ENCODE results near the gene ADGRB2.

Gene ADGRB2

GRCh38 chr1:31762323-31762722 is 1.8 kb downstream of the ADGRB2 start:
- DNase-seq = no peak

DNA sequence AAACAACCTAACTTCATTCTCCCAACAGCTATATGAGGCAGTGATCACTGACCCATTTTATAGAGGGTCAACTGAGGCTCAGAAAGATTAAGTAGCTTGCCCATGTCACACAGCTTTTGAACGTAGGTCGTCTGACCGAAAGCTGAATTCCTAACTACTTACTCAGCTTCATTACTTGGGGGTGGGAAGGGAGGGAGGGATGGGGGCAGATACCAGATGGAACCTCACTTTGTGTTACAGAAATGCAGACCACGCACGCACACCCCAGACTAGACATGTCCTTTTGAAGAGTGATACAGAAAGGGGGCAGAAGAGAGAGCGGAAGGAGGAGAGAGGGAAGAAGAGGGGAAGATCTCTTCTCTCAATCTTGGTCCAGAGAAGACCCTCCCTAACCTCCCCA is 2.3 kb downstream of the ADGRB2 start:
- no peak for DNase-seq

DNA sequence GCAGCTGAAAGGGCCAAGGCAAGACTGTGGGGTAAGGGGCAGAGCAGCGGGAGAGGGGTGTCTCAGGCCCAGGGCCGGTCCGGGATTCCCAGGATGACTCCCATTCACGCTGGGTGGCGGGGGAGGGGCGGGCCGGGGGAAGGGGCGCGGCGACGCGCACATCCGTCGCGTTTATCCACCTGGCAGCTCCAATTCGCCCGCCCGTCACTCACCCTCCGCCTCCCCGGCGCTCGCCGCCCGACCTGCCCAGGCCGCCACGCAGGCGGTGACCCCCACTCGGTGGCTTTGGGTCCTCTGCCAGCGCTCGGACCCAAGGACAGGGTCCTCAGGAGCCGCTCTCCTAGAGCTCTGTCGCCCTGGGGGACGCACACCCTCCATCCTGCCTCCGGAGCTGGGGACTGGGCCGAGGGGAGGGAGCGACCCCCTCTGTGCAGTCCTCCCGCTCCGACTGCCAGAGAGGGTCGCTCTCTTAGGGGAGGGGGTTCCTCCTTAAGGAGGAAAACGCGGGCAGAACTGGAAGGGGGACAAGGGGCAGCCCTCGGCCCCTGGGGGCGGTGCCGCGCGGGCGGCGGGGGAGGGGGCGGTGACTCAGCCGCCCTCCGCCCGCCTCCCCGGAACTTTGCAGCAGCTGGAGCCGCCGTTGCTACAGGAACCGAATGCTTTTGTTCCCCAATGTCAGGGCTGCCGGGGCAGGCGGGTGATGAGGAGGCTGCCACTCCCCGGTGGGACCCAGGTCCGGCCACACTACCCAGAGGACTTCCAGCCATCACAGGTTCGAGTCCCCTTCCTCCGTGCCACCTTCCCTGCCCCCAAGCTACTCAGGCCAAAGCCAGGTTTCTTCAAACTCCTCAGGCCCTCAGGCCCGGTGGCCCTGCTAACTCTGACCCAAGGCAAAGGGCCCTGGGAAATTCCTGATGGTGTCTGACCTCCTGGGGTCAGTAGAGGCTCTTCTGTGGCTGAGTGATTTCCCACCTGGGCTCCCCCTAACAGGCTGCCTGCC is 3.4 kb downstream of the ADGRB2 start:
- DNase-seq = peak; percentile 81

DNA sequence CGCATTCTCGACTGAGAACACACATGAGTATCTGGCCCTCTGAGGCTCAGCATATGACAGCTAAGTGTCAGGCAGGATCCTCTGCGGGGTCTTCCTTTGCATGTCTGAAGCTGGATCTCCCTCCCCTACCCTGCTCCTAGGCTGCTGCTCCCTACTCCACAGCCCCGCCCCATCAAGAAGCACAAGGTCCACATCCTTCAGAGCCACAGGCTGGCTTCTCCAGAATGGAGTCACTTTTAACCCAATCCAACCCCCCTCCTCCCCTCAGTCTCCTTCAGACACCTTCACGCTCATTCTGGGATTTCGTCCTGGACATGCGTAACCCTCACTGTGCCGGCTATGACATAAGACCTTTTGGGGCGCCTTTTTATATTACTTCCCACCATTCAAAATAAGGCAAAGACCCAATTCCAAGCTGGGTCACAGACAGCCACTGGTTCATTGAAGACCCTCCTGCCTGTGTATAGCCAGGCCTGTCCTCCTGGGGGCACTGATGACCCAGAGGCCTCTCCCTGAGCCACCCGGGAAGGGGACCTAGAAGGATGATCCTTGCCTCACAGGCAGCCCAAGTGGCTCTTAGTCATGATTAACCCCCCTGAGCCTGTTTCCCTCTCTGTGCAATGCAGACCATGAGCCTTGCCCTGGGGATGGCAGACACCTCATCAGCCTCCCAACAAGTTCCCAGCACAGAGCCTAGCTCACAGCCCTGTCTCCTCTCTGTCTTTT is 4.7 kb downstream of the ADGRB2 start:
- DNase-seq = no peak

DNA sequence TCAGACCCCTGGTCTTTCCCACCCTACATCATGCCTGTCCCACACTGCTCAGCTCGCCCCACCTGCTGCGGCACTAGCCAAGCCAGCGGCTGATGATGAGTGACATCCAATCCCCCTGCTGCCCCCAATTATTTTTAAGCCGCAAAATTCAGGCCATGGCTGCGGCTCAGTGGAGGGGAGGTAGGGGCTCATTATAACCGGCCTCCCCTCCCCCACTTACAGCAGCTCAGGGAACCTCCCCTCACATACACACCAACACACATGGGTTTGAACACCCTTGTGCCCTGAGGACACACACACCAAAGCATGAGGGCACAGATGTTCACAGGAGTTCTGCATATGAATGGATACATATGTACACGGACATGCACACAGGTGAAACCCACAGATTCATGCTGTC is 5.3 kb downstream of the ADGRB2 start:
- DNase-seq = no peak

DNA sequence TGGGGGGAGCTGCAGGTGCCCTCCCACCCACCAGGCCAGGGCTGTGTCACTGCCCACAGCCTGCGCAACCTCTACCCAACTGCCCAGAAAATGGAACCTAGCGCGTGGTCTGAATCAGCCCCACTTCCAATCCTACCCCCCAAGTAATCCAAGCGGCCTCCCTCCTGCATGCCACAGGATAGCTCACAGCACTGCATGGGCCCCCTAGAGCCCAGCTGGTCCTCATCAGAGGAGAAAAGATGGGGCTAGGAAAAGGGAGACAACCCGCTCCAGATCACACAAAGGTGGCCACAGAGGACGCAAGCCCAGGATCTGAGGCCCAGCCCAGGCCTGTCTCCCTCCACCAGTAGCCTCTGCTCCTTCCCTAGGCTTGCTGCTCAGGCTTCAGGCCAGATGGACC is 6.2 kb downstream of the ADGRB2 start:
- DNase-seq = no peak

DNA sequence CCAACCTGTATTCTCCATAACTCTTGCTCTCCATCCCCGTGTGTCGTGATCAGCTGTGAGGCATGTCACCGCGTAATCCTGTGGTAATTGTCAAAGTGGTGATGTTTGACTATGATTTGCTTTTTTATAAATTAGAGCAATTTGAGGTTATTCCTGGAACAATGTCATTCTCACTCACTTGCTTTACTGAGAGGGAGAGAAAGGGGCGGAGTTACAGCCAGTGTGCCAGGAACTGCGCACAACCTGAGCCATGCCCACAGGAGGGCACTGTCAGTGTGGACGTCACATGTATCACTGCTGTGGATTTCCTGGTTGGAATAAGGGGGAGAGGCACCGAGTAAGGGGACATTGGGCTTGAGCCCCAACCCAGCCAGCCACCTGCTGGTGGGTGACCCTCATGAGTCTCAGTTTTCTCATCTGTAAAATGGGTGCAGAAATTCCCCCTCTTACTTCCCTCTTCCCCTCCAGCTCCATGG is 6.9 kb downstream of the ADGRB2 start:
- DNase-seq = no peak

GRCh38 chr1:31756578-31756977 is 7.6 kb downstream of the ADGRB2 start:
- DNase-seq = no peak

DNA sequence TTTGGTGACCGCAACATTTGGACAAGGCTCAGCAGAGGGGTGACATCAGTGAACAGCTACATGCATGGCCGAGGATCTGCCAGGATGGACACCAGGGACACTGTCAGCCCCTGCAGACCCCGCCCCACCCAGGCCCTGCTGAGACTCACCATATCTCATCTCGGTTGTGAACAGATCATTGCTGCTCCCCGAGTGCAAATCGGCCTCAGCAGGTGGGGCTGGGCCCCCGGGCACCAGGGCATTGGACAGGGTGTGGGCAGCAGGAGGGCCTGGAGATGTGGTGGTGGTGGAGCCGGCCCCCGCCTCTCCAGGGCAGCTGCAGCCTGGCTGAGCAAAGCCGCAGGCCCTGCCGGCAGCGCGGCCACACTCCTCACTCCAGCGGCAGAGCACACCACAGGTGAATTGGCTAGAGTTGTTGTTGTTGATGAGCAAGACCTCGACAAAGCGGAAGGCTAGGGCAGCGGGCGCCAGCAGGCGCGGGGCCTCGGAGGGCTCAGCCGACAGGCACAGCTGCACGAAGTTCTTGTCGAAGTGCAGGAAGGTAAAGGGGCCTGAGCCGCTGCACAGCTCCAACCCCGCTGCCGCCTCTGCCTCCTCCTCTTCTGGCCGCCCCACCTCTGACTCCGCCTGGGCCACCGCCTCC is 8.2 kb downstream of the ADGRB2 start:
- no peak for DNase-seq

- DNase-seq = no peak
Observed at GRCh38 chr1:31755197-31755611, 8.9 kb downstream of the ADGRB2 start.

GRCh38 chr1:31754397-31754796 is 9.7 kb downstream of the ADGRB2 start:
- no peak for DNase-seq

DNA sequence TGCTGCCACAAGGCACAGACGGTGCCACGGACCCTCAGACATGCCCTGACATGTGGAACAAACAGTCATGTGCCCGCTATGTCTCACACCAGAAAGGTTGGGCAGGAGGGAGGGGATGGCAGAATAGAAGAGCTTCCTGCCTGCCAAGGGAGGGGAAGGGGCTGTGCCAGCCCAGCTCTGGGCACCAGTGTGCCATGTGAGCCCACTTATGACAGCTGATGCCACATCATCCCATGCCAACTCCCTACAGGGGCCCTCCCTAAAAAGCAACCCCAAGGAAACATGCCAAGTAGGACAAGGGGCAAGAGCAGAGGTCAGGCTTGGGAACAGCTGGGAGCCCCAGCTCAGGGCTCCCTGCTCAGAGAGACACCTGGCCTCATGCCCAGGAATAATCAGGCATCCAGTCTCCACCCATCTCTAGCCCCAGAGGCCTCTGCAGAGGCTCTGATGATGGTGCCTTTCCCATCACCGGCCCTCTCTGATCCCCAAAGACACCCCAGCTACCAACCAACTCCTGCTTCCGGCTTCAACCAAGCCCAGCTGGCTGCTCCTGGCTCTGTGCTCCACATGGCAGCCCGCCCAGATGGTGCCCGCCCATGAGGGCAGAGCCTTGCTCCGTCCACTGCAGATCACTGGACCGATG is 10.3 kb downstream of the ADGRB2 start:
- peak; percentile 69 for DNase-seq

- no peak for DNase-seq
Observed at GRCh38 chr1:31752952-31753475, 11.1 kb downstream of the ADGRB2 start.

GRCh38 chr1:31752258-31752657 is 11.9 kb downstream of the ADGRB2 start:
- no peak for DNase-seq

GRCh38 chr1:31751822-31752241 is 12.3 kb downstream of the ADGRB2 start:
- no peak for DNase-seq

- no peak for DNase-seq
Observed at GRCh38 chr1:31750858-31751510, 13.2 kb downstream of the ADGRB2 start.

- no peak for DNase-seq
Observed at GRCh38 chr1:31749785-31750735, 14.1 kb downstream of the ADGRB2 start.

- DNase-seq = no peak
Observed at GRCh38 chr1:31748365-31748764, 15.8 kb downstream of the ADGRB2 start.

DNA sequence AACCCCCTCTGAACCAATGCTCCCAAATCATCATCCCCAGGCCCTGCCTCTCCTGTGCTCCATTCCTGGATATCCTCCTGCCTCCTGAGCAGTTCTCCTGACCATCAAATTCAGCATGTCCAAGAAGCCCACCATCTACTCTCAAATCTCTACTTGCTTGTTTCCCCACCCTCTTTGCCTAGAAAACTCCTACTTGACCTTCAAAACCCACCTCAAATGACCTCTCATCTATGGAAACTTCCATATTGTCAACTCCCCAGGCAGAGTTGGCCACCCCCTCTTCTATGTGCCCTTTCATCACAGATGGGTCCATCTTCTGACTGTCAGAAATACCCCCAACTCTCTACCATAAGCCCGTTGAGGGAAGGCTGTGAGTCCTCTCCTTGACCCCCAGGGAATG is 16.8 kb downstream of the ADGRB2 start:
- no peak for DNase-seq

GRCh38 chr1:31746687-31747086 is 17.5 kb downstream of the ADGRB2 start:
- DNase-seq = no peak

Data from right forelimb (tissue), 1 donor.